ENCODE measurements around the gene AGAP2. TPM values are rescaled to one million over a fixed set of nuclear protein-coding genes. Genes with fewer than 3 reads are reported as not detected.
A peak's percentile ranks its signal among the peaks of the same experiment; 100 is the strongest.

The AGAP2 gene
- total RNA-seq, 1 donor from 2014 or later: 2.1 TPM

DNA sequence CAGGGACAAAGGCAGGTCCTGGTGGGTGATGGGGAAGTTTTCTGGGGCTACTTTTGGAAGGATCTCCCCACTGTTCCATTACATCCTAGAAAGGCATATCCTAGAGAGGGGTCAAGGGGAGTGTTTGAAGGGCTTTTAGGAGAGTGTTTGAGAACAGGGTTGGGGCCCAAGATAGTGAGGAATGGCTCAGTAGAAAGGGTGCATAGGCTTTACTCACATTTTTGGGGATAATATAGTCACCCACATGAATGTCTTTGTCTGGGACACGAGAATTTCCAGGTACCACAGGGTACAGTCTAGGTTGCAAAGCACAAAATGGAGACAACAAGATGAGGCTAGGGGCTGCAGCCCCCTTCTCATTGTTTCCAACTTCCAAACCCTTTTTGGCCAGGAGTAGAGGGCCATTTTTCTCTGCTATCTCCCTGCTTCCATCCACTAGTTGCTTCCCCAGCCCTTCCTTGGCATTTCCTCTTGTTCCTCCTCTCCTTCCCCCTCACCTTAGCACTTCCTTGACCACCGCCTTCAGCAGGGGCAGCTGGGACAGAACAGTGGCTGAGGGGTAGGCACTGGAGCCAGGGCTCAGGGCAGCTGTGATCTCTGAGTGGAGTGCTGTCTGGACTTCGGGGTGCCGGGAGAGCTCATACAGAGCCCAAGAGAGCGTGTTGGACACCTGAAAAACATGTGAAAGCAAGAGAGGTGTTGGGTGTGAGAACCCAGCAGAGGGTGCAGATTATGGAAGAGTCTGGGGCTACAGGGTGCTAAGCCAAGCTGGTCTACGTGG, 25.5 kb upstream of the AGAP2 start:
- no peaks in the 10 kb centered on the region for H3K9me3 ChIP-seq (ENCODE audit: control insufficient read depth in 3 of 3, low read length in 3 of 3)
- H3K27me3 ChIP-seq (ENCODE audit: control insufficient read depth in 3 of 3, insufficient read depth in 3 of 3, low read length in 3 of 3): peaks cover 49 to 51% (median 50%) of the 10 kb centered on the region in 3 donors
- H3K27ac ChIP-seq (ENCODE audit: low read depth, low read length): no peak overlapping the region
- H3K36me3 ChIP-seq (ENCODE audit: control insufficient read depth in 3 of 3, insufficient read depth in 3 of 3, low read length in 3 of 3): peaks cover 8 to 16% (median 12%) of the 10 kb centered on the region in 3 donors
- H3K4me1 ChIP-seq (ENCODE audit: control insufficient read depth in 3 of 3, insufficient read depth in 3 of 3, low read length in 3 of 3): peaks cover 18 to 30% (median 25%) of the 10 kb centered on the region in 3 donors
- no peak overlapping the region for H3K9ac ChIP-seq (ENCODE audit: low read depth in 1 of 3, low read length in 3 of 3)
- H3K4me3 ChIP-seq (ENCODE audit: low read length in 3 of 3): peak overlapping the region in 1 of 3 donors; percentile 65

- Histone ChIP-seq H3K4me1 (ENCODE audit: control insufficient read depth in 3 of 3, insufficient read depth in 3 of 3, low read length in 3 of 3) (peaks cover 18 to 30% (median 25%) of the 10 kb centered on the region in 3 donors), H3K36me3 (ENCODE audit: control insufficient read depth in 3 of 3, insufficient read depth in 3 of 3, low read length in 3 of 3) (peaks cover 16 to 22% (median 16%) of the 10 kb centered on the region in 3 donors), H3K9ac (ENCODE audit: low read depth in 1 of 3, low read length in 3 of 3) (no peak overlapping the region), H3K4me3 (ENCODE audit: low read length in 3 of 3) (no peak overlapping the region), H3K9me3 (ENCODE audit: control insufficient read depth in 3 of 3, low read length in 3 of 3) (no peaks in the 10 kb centered on the region), H3K27ac (ENCODE audit: low read depth, low read length) (no peak overlapping the region), H3K27me3 (ENCODE audit: control insufficient read depth in 3 of 3, insufficient read depth in 3 of 3, low read length in 3 of 3) (peaks cover 46 to 50% (median 48%) of the 10 kb centered on the region in 3 donors)
Measured at GRCh38 chr12:57762463-57762862, 23.9 kb upstream of the AGAP2 start.

GRCh38 chr12:57761391-57761998, 23.0 kb upstream of the AGAP2 start:
- H3K9ac ChIP-seq (ENCODE audit: low read depth in 1 of 3, low read length in 3 of 3): no peak overlapping the region
- H3K36me3 ChIP-seq (ENCODE audit: control insufficient read depth in 3 of 3, insufficient read depth in 3 of 3, low read length in 3 of 3): peaks cover 16 to 22% (median 16%) of the 10 kb centered on the region in 3 donors
- peaks cover 14 to 26% (median 21%) of the 10 kb centered on the region in 3 donors for H3K4me1 ChIP-seq (ENCODE audit: control insufficient read depth in 3 of 3, insufficient read depth in 3 of 3, low read length in 3 of 3)
- H3K27me3 ChIP-seq (ENCODE audit: control insufficient read depth in 3 of 3, insufficient read depth in 3 of 3, low read length in 3 of 3): peaks cover 38 to 40% (median 39%) of the 10 kb centered on the region in 3 donors
- no peaks in the 10 kb centered on the region for H3K9me3 ChIP-seq (ENCODE audit: control insufficient read depth in 3 of 3, low read length in 3 of 3)
- no peak overlapping the region for H3K27ac ChIP-seq (ENCODE audit: low read depth, low read length)
- H3K4me3 ChIP-seq (ENCODE audit: low read length in 3 of 3): no peak overlapping the region

DNA sequence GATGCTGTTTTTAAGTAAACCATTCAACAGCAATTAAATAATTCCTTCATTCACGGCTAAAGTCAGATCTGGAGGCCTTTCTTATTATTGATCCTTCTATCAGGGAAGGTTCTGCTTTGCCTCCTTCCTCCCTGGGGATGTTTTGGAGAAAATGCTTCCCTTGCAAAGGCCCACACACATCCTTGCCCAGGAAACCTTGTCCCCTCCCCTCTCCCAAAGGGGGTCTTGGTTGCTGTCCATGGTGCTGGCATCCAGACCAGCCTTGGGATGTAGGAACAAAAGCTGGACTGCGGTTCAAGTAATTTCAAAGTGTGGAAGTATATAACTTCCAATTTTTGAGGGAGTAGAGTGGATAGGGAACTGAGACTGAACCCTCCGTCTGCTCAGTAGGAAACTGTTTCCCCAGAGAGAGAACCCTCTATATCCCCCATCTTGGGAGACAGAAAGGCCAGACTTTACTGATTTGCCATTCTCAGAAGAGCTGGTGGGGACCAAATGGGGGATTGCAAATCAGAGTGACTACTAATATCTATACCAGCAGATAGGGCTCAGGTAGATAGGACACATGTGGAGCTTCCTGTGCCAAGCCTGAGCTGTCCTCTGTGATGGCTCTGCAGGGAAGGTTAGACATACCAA, 21.9 kb upstream of the AGAP2 start:
- Histone ChIP-seq H3K4me3 (ENCODE audit: low read length in 3 of 3) (no peak overlapping the region), H3K9ac (ENCODE audit: low read depth in 1 of 3, low read length in 3 of 3) (no peak overlapping the region), H3K9me3 (ENCODE audit: control insufficient read depth in 3 of 3, low read length in 3 of 3) (no peaks in the 10 kb centered on the region), H3K4me1 (ENCODE audit: control insufficient read depth in 3 of 3, insufficient read depth in 3 of 3, low read length in 3 of 3) (peaks cover 12 to 24% (median 18%) of the 10 kb centered on the region in 3 donors), H3K27me3 (ENCODE audit: control insufficient read depth in 3 of 3, insufficient read depth in 3 of 3, low read length in 3 of 3) (peaks cover 28 to 30% (median 28%) of the 10 kb centered on the region in 3 donors), H3K27ac (ENCODE audit: low read depth, low read length) (no peak overlapping the region), H3K36me3 (ENCODE audit: control insufficient read depth in 3 of 3, insufficient read depth in 3 of 3, low read length in 3 of 3) (peaks cover 16 to 22% (median 16%) of the 10 kb centered on the region in 3 donors)

- peaks cover 16 to 22% (median 16%) of the 10 kb centered on the region in 3 donors for H3K36me3 ChIP-seq (ENCODE audit: control insufficient read depth in 3 of 3, insufficient read depth in 3 of 3, low read length in 3 of 3)
- H3K27me3 ChIP-seq (ENCODE audit: control insufficient read depth in 3 of 3, insufficient read depth in 3 of 3, low read length in 3 of 3): peaks cover 18 to 20% (median 18%) of the 10 kb centered on the region in 3 donors
- no peak overlapping the region for H3K4me3 ChIP-seq (ENCODE audit: low read length in 3 of 3)
- no peak overlapping the region for H3K27ac ChIP-seq (ENCODE audit: low read depth, low read length)
- H3K9ac ChIP-seq (ENCODE audit: low read depth in 1 of 3, low read length in 3 of 3): no peak overlapping the region
- H3K9me3 ChIP-seq (ENCODE audit: control insufficient read depth in 3 of 3, low read length in 3 of 3): no peaks in the 10 kb centered on the region
- peaks cover 6 to 17% (median 10%) of the 10 kb centered on the region in 3 donors for H3K4me1 ChIP-seq (ENCODE audit: control insufficient read depth in 3 of 3, insufficient read depth in 3 of 3, low read length in 3 of 3)
Measured at GRCh38 chr12:57759360-57759980, 20.9 kb upstream of the AGAP2 start.

- H3K9ac ChIP-seq (ENCODE audit: low read depth in 1 of 3, low read length in 3 of 3): no peak overlapping the region
- peaks cover 10 to 13% (median 11%) of the 10 kb centered on the region in 3 donors for H3K27me3 ChIP-seq (ENCODE audit: control insufficient read depth in 3 of 3, insufficient read depth in 3 of 3, low read length in 3 of 3)
- H3K4me1 ChIP-seq (ENCODE audit: control insufficient read depth in 3 of 3, insufficient read depth in 3 of 3, low read length in 3 of 3): peaks cover 6 to 19% (median 13%) of the 10 kb centered on the region in 3 donors
- H3K9me3 ChIP-seq (ENCODE audit: control insufficient read depth in 3 of 3, low read length in 3 of 3): no peaks in the 10 kb centered on the region
- H3K27ac ChIP-seq (ENCODE audit: low read depth, low read length): no peak overlapping the region
- H3K4me3 ChIP-seq (ENCODE audit: low read length in 3 of 3): no peak overlapping the region
- H3K36me3 ChIP-seq (ENCODE audit: control insufficient read depth in 3 of 3, insufficient read depth in 3 of 3, low read length in 3 of 3): peaks cover 16 to 22% (median 16%) of the 10 kb centered on the region in 3 donors
Measured at GRCh38 chr12:57758552-57759359, 20.2 kb upstream of the AGAP2 start.

- Histone ChIP-seq H3K4me3 (ENCODE audit: low read length in 3 of 3) (no peak overlapping the region), H3K4me1 (ENCODE audit: control insufficient read depth in 3 of 3, insufficient read depth in 3 of 3, low read length in 3 of 3) (peaks cover 10 to 22% (median 15%) of the 10 kb centered on the region in 3 donors), H3K9ac (ENCODE audit: low read depth in 1 of 3, low read length in 3 of 3) (no peak overlapping the region)
Measured at GRCh38 chr12:57757771-57758170, 19.2 kb upstream of the AGAP2 start.

GRCh38 chr12:57756406-57757341, 18.1 kb upstream of the AGAP2 start:
- Histone ChIP-seq H3K27me3 (ENCODE audit: control insufficient read depth in 3 of 3, insufficient read depth in 3 of 3, low read length in 3 of 3) (no peaks in the 10 kb centered on the region), H3K4me3 (ENCODE audit: low read length in 3 of 3) (peak overlapping the region in 2 of 3 donors; percentile 69 to 70), H3K27ac (ENCODE audit: low read depth, low read length) (no peak overlapping the region), H3K4me1 (ENCODE audit: control insufficient read depth in 3 of 3, insufficient read depth in 3 of 3, low read length in 3 of 3) (peaks cover 13 to 28% (median 21%) of the 10 kb centered on the region in 3 donors), H3K36me3 (ENCODE audit: control insufficient read depth in 3 of 3, insufficient read depth in 3 of 3, low read length in 3 of 3) (peaks cover 16 to 22% (median 16%) of the 10 kb centered on the region in 3 donors), H3K9me3 (ENCODE audit: control insufficient read depth in 3 of 3, low read length in 3 of 3) (no peaks in the 10 kb centered on the region), H3K9ac (ENCODE audit: low read depth in 1 of 3, low read length in 3 of 3) (no peak overlapping the region)

More at GRCh38 chr12:57757771-57758170, 19.2 kb upstream of the AGAP2 start:
- Histone ChIP-seq H3K36me3 (ENCODE audit: control insufficient read depth in 3 of 3, insufficient read depth in 3 of 3, low read length in 3 of 3) (peaks cover 16 to 22% (median 16%) of the 10 kb centered on the region in 3 donors), H3K9me3 (ENCODE audit: control insufficient read depth in 3 of 3, low read length in 3 of 3) (no peaks in the 10 kb centered on the region), H3K27ac (ENCODE audit: low read depth, low read length) (no peak overlapping the region), H3K27me3 (ENCODE audit: control insufficient read depth in 3 of 3, insufficient read depth in 3 of 3, low read length in 3 of 3) (peaks cover under 1 to 3% (median 3%) of the 10 kb centered on the region in 3 donors)
